Measurements from ENCODE around the gene FOXK1. TPM values are rescaled to one million over a fixed set of nuclear protein-coding genes. Genes with fewer than 3 reads are reported as not detected.
"Not testable (repeated sequence)": the region's sequence is repeated elsewhere in the genome, so short reads cannot be mapped to it uniquely, and the experiment has no call there.

Gene FOXK1
- total RNA-seq, 1 experiment from 2014 or later: 11.6 TPM

DNA sequence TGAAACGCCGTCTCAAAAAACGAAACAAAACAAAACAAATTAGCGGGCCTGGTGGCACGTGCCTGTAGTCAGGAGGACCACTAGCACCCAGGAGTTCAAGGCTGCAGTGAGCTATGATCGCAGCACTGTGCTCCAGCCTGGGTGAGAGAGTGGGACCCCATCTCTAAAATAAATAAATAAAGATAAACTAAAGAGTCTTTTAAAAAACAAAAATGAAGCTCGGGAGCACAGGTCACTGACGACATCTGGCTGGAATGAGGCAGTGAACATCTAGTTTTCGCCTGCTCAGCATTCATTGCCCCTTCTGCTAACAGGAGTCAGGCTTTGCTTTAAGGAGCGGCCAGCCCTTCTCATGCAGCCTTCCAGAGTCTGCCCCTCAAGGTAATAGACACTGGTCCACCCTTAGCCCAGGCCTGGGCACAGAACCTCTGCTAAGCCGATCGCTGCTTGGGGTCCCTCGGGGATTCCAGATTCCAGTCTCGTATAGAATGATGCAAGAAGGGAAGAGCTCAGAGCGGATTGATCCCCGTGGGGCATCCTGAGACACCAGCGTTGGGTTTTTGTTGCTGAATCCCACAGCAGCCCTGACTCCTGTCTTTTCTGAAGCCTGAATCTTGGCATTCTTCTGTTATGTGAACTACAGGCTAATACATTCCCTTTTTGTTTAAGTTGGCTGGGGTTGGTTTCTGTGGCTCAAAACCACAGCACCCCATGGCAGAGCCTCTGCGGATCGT, 14.2 kb upstream of the FOXK1 start:
- DNase-seq (ENCODE audit: low read depth): peak; percentile 71

DNA sequence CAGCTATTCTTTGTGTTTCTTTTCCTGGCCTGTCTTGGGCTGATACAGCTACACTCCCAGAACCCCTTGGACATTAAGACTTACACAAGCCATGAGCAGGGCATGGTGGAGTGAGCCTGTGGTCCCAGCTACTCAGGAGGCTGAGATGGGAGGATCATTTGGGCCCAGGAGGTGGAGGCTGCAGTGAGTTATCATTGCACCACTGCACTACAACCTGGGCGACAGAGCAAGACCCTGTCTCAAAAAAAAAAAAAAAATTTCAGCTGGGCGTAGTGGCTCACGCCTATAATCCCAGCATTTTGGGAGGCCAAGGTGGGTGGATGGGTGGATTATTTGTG, 13.6 kb upstream of the FOXK1 start:
- DNase-seq (ENCODE audit: low read depth): no peak

DNA sequence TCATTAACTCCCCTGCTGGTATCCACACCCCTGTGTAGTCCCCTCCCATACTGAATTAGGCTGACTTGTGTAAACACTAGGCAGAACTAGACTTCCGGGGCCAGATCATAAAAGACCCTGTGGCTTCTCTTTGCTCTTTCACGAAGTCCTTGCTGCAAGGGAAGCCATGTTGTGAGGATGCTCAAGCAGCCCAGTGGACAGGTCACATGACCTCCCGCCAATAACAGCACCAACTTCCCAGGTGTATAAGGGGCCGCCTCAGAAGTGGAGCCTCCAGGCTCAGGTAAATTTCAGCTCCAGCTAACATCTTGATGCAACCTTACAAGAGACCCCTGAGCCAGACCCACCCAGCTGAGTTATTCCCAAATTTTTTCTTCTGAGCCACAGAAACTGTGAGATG, 11.3 kb upstream of the FOXK1 start:
- DNase-seq (ENCODE audit: low read depth): no peak

DNA sequence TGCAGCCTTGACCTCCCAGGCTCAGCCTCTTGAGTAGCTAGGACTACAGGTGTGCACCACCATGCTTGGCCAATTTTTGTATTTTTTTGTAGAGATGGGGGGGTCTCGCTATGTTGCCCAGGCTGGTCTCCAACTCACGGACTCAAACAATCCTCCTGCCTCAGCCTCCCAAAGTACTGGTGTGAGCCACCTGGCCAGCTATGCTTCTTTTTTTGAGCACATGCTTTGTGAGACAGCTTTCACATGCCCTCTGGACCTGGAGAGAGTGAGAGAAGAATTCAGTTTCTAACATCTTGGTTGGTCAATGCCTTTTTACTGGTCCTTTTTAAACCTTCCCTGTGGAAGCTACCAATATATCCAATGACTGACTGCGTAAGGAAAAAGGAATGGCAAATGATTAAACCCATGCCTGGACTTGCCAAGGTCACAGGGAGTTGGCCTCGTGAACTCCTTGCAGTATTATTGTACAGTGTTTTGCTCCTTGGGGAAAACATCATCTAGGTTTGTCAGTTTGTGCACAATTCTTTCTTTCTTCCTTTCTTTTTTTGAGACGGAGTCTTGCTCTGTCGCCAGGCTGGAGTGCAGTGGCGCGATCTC, 6.2 kb upstream of the FOXK1 start:
- no peak for DNase-seq (ENCODE audit: low read depth)

DNA sequence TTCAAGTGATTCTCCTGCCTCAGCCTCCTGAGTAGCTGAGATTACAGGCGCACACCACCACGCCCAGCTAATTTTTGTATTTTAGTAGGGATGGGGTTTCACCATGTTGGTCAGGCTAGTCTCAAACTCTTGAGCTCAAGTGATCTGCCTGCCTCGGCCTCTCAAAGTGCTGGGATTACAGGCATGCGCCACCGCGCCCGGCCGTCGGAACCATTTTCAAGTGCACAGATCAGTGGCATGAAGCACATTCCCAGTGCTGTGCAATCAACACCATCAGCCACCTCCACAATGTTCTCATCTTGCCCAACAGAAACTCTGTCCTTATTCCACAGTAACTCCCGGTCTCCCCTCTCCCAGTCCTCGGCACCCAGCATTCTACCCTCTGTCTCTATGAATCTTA, 4.6 kb upstream of the FOXK1 start:
- DNase-seq (ENCODE audit: low read depth): not testable (repeated sequence)

DNA sequence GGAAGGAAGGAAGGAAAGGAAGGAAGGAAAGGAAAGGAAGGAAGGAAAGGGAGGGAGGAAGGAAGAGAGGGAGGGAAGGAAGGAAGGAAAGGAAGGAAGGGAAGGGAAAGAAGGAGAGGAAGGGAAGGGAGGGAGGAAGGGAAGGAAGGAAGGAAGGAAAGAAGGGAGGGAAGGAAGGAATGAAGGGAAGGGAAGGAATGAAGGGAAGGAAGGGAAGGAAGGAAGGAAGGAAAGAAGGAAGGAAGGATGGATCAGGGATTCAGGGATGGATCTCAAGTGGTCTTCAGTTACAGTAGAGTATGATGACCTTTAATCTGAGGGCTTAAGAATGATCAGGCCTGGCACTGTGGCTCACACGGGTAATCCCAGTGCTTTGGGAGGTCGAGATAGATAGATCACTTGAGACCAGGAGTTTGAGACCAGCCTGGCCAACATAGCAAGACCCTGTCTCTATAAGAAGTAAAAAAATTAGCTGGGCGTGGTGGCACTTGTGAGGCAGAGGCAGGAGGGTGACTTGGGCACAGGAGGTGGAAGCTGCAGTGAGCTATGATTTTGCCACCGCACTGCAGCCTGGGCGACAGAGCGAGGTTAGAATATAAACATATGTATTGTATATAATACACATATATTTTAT, 760 bp upstream of the FOXK1 start:
- no peak for DNase-seq (ENCODE audit: low read depth)

DNA sequence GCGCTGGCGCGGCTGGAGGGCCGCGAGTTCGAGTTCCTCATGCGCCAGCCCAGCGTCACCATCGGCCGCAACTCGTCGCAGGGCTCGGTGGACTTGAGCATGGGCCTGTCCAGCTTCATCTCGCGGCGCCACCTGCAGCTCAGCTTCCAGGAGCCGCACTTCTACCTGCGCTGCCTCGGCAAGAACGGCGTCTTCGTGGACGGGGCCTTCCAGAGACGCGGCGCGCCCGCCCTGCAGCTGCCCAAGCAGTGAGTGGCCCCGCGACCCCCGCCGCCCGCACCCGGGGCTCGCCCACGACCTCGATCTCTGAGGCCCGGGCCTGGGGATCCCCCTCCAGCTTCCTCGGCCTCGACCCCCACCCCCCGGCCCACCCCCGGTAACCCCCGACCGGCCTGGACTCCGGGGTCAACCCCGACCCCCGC, 537 bp downstream of the FOXK1 start:
- peak; percentile 70 for DNase-seq (ENCODE audit: low read depth)

DNA sequence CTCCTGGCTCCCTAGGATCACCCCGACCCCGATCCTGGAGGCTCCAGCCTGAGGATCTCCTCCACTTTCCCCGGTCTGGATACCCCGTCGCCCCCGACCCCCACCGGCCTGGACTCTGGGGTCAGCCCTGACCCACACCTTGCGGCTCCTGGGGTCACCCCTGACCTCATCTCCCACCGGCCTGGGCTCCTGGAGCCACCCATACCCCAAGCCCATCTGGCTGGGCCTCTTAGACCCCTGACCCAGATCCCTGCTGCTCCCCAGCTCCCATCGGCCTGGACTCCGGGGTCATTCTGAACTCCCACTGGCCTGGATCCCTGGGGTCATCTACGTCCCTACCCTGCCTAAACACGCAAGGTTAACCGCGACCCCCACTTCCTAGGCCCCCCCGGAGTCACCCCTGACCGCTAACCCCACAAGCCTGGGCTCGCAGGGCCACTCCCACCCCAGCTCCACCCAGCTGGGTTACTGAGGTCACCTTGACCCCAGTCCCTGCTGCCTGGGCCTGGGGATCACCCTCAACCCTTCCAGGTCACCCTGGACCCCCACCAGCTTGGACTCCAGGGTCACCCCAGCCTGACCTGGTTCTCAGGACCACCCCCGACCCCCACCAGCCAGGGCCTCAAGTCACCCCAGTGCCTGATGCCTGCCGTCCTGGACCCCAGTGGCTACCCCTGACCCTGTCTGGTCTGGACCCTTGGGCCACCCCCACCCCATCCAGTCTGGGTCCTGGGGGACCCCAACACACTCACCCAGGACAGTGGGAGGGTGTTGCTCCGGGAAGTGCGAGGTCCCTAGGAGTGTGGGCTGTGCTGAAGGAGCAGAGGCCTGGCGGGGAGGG, 1.2 kb downstream of the FOXK1 start:
- no peak for DNase-seq (ENCODE audit: low read depth)

DNA sequence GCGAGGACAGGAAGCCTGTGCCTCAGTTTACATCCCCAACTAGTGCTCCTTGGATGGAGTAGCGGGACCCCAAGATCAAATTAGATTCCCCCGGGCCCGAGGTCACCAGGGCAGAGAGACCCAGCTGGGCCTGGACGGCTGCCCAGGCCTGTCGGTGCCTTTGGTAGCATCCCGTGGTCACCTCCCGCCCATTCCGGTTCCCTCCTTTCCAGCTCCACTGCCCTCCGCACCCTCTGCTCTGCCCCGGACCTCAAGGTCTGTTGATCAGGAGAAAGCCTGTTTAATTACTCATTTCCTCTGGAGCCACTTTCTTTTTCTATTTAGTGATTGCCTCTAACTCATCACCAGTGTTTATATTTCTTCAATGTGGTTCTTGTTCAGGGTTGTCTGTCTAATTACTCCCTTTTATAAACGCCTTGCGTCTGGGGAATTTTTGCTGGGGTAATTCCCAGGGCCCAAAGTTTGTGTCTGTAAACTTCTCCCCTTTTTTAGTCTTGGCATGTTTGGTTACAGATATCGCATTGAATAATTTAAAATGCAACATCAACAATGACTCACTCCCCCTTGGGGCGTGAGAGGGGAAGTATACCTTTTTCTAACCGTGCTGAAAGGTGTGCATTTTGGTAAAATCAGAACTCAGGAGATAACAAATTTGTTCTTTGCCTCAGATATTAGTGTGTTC, 1.9 kb downstream of the FOXK1 start:
- DNase-seq (ENCODE audit: low read depth): peak; percentile 86

DNA sequence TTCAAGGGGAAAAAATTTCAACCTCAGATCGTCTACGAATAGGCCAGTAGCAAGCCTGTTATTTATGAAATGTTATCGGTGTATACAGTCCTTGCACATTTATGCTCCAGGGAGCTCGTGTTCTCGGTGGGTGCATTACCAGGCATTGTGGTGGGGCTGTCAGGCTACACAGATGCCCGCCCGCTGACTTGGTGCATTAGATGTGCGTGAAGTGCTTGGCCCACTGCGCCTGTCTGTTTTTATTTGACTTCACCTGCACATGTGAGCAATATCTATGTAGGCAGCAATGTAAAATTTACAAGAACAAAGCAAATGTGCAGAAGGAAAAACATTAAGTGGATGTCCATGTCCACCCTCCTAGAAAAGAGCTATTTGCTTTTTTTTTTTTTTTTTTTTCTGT, 2.8 kb downstream of the FOXK1 start:
- no peak for DNase-seq (ENCODE audit: low read depth)

DNA sequence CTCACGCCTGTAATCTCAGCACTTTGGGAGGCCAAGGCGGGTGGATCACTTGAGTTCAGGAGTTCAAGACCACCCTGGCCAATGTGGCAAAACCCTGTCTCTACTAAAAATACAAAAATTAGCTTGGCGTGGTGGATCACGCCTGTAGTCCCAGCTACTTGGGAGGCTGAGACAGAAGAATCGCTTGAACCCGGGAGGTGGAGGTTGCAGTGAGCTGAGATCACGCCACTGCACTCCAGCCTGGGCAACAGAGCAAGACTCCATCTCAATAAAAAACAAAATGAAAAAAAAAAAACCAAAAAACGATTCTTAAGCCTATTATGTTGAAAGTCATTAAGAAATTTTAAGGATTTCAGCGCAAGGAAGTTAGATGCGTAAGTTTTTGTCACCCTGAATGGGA, 3.6 kb downstream of the FOXK1 start:
- DNase-seq (ENCODE audit: low read depth): not testable (repeated sequence)

DNA sequence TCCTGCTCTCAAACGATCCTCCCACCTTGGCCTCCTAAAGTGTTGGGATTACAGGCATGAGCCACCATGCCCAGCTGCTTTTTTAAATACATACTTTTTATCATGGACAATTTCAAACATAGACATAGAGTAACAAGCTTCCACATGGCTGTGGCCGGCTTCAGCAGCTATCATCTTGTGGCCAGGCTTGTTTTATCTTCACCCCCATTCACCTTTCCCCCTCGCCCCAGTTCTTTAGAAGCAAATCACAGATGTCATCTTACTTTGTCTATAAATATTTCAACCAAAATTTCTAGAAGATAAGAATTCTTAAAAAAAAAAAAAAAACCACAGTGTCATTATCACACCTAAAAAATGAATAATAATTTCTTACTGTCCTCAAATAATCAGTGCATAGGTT, 5.9 kb downstream of the FOXK1 start:
- no peak for DNase-seq (ENCODE audit: low read depth)

DNA sequence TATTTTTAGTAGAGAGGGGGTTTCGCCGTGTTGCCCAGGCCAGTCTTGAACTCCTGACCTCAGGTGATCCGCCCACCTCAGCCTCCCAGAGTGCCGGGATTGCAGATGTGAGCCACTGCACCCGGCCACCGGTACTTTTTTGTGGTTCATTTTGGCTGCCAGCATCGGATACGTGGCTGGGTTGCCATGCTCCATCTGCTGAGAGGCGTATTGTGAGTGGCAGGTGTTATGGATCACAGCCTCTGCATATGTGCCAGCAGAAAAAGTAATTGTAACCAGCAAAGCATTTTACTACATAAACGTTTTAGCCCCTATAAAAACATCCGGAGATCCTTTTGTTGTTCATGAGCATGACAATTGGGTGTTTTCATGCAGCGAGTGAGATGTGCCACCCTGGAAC, 7.1 kb downstream of the FOXK1 start:
- no peak for DNase-seq (ENCODE audit: low read depth)

DNA sequence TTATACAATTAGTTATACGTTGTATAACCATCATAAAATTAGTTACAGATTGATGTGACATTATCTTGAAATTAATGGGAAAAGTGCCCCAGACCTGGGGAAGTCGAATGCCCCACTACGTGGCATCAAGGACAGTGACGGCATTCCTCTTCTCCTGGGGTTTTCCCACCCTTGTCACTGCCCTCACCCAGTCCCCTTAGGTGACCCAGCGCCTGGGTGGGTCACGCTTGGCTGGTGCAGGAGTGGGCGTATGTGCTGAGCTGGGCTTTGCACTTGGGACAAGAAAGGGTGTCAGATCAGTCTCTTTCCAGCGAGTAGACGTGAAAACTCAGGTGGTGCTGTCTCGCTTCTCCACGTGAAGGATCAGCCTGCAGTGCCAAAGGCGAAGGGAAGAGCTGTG, 7.6 kb downstream of the FOXK1 start:
- no peak for DNase-seq (ENCODE audit: low read depth)

DNA sequence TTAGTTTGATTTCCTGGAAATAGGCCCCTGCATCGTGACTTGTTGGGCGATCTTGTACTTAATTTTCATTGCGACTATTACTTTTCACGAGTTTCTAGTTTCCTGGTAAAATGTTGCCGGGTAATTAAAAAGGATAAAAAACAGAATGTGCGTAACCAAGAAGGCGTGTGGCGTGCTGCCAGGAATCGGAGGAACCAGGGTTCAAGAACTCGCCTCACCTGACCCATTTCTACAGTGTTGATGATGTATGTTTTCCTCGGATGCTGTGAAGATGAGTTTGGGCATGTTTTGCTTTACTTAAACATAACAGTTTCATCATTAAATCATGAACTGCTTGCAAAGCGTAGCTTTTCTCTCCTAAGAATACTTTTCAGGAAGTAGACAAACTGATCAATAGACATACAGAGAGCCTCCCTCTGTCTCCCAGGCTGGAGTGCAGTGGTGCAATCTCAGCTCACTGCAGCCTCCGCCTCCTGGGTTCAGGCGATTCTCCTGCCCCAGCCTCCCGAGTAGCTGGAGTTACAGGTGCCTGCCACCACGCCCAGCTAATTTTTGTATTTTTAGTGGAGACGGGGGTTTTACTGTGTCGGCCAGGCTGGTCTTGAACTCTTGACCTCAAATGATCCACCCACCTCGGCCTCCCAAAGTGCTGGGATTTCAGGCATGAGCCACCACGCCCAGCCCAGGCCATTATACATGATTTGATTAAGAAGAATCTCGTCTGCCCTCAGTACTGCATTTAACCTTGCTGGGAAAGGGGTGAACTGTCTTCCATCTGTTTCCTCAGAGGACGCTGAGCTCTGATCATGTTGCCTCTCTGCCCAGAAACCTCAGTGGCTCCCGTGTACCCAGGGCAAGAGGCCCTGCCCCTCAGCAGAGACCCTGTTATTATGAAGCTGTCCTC, 9.1 kb downstream of the FOXK1 start:
- no peak for DNase-seq (ENCODE audit: low read depth)

DNA sequence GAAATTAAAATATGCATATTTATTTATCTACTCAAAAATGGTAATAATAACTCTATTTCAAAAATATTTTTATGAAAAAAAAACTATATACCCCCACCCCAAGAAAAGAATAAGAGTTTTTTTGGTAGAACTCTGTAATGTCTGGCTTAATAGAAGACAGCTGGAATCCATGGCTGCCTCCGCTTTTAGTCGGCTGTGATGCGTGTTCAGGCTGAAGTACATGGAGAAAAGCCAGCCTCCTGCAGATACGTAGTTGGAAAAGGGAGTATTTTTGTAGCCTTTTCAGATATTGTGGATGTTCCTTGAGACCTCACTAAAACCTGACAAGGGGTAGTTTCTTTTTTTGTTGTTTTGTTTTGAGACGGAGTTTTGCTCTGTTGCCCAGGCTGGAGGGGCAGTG, 10.0 kb downstream of the FOXK1 start:
- DNase-seq (ENCODE audit: low read depth): no peak

DNA sequence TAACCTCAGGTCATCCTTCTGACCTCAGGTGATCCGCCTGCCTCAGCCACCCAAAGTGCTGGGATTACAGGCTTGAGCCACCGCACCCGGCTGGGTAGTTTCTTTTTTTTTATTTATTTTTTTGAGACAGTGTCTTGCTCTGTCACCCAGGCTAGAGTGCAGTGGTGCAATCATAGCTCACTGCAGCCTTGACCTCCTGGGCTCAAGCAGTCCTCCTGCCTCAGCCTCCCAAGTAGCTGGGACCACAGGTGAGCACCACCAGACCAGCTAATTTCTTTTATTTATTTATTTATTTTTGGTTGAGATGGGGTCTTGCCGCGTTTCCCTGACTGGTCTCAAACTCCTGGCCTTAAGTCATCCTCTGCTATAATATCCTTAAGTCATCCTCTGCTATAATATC, 10.5 kb downstream of the FOXK1 start:
- DNase-seq (ENCODE audit: low read depth): not testable (repeated sequence)

DNA sequence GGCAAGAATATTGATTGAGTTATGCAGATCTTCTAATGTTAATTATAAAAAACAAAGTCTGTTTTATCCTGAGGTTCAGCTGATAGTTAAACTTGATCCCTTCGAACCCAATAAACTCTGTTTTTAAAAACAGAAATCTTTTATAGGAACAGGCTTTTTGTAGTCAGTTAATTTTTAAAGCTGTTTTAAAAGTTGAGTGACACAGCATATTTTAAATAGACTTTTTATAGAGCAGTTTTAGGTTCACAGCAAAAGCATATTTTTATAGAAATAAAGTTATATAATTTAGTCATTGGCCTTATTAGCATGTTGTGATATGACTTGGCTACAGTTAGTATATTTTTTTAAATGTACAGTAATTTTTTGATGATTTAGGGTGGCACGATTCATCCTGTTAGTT, 11.1 kb downstream of the FOXK1 start:
- no peak for DNase-seq (ENCODE audit: low read depth)

DNA sequence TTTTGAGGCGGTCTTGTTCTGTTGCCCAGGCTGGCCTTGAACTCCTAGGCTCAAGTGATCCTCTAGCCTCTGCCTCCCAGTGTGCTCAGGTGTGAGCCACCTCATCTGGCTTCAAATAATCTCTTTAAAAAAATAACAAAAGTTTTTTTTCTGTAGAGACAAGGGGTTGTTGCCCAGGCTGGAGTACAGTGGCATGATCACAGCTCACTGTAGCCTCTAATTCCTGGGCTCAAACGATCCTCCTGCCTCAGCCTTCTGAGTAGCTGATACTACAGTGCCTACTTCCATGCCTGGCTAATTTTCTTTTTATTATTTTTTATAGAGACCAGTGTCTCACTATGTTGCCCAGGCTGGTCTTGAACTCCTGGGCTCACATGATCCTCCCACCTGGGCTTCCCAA, 11.7 kb downstream of the FOXK1 start:
- no peak for DNase-seq (ENCODE audit: low read depth)

DNA sequence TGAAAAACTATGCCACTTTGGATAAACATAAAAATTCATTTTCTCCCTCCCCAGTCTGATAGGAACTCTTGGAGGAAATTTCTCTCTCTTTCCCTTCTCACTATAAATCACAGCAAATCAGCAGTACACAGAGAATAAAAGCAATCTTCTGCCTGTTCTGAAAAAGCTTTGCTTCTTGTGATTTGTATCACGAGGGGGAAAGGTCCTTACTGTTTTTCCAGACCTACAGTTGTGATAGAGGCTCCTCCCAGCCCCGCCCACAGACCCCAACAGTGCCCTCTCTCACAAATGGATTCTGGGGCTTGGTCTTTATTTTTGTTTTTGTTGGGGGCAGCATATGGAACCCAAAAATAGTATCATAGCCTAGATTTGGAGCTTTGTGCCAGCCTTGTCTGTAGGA, 12.2 kb downstream of the FOXK1 start:
- DNase-seq (ENCODE audit: low read depth): no peak

DNA sequence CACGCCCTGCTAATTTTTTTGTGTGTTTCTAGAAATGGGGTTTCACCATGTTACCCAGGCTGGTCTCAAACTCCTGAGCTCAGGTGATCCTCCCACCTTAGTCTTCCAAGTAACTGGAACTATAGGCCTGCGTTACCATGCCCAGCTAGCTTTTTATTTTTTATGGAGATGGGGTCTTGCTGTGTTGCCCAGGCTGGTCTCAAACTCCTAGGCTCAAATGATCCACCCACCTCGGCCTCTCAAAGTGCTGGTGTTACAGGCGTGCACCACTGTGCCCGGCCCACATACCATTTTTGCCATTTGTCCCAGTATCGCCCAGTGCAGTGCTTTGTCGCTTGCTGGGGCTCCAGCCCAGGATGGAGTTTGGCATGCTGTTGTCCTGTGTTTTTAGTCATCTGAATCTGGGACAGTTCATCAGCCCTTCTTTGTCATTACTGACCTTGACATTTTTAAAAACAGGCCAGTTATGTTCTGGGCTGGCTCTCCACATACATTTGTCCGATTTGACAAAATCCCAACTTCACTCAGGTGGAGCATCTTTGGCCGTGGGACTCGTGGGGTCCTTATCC, 16.7 kb downstream of the FOXK1 start:
- no peak for DNase-seq (ENCODE audit: low read depth)
